Stimulated activated CD4-positive, alpha-beta T cell treated with anti-CD3 and anti-CD28 coated beads, Interleukin-1b, Interleukin-23, amount 100 ng/mL, for 48 hours (primary cell): ENCODE measurements around the gene HADH.
"Not testable (repeated sequence)": the region's sequence is repeated elsewhere in the genome, so short reads cannot be mapped to it uniquely, and the experiment has no call there.

Source experiments
- DNase-seq: peaks from one replicate; pipeline ENCODE4 v3.0.0-alpha.2; 2020

The HADH gene

GRCh38 chr4:107996949-107997788 is 7.5 kb downstream of the HADH start:
- DNase-seq, result no peak

DNA sequence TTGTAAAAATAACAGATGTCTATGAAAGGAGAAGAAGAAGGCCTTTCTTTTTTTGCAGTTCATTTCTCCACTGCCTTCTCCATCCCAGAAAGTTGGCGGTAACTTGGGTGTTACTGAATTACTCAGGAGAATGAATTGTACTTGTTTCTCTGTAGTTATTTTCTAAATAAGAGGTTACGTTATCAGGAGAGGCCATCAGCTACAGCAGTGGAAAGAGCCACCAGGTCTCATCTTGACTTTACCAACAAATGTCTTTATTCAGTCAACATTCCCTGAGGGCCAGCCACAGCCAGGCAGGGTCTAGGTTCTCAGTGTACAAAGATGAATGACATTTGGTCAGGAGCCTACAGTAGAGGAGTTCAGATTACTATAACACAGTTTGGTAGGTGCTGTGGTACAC is 8.1 kb downstream of the HADH start:
- DNase-seq, result no peak

GRCh38 chr4:107999932-108000539 is 10.3 kb downstream of the HADH start:
- DNase-seq, result no peak

DNA sequence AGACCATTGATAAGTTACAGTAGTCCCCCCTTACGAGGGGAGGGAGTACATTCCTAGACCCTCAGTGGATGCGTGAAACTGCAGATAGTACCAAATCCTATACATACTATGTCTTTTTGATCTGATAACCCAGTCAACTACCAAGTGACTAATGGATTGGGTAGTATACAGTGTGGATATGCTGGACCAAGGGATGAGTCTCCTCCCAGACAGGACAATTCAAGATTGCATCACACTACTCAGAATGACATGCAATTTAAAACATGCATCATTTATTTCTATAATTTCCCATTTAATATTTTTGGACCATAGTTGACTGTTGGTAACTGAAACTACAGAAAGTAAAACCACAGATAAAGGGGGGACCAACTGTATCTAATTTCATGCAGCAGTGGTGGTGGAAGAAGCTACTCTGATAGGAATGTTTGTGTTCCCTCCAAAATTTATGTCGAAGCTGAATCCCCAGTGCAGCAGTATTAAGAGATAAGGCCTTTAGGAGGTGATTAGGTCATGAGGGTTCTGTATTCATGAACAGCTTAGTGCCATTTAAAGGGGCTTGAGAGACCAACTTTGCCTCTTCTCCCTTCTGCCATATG is 11.9 kb downstream of the HADH start:
- no peak for DNase-seq

DNA sequence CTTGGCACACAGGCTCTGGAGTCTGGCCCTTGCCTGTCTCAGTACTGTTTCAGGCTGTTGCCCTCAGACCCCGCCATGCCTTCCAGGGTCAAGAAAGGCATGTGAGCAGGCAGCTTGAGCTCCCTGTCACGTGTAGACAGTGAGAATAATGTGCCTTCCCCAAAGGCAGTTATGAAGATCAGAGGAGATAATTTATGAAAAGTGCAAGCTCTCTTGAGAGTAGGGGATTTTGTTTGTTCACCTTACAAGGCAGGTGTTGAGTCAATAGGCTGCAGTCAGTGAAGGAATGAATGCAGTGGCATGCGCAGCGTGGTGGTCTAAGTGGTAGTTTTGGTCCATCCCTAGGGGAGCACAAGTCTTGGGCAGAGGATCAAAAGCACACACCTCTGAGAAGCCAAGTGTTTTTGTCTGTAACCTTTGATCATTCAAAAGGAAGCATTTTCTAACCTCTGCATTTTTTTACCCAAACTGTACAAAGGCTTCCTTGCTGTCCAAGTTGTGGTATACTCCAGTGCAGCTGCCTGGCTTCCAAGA is 14.4 kb downstream of the HADH start:
- no peak for DNase-seq

DNA sequence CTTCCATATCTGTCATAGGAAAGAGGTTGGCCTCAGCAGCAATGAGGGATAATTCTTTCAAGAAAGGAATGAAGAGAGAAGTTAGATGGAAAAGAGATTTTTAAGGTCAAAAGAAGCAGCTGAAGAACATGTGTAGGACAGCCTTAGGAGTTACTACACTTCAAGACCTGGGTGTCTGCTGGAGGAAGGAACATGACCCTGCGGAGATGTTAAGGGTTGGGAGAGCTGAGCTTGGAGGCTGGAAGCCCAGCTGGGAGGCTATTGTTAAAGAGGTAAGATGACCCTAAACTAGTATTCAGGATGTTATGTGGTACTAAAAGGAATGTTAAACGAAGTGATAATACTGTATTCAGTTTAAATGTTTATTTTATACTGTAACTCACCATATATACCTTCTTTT is 15.0 kb downstream of the HADH start:
- no peak for DNase-seq

DNA sequence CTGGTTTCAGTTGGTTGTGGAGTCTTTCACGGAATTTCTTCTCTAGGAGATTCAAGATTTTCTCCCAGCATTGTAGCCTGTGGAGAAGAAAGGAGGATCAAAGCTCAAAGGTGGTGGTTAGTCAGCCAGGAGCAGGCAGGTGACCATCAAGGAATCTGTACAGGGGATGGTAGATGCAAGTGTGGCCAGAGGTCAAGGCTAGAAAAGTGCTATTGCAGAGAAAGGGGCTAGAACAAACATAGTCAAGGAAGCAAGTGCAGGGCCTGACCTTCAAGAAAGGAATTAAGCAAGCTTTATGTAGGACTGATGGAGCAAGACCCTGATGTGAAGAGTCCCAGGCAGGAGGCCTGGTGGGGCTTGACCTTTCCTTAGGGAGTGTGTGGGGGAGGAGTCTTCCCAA is 16.1 kb downstream of the HADH start:
- no peak for DNase-seq

- no peak for DNase-seq
Observed at GRCh38 chr4:108006361-108006760, 16.7 kb downstream of the HADH start.

DNA sequence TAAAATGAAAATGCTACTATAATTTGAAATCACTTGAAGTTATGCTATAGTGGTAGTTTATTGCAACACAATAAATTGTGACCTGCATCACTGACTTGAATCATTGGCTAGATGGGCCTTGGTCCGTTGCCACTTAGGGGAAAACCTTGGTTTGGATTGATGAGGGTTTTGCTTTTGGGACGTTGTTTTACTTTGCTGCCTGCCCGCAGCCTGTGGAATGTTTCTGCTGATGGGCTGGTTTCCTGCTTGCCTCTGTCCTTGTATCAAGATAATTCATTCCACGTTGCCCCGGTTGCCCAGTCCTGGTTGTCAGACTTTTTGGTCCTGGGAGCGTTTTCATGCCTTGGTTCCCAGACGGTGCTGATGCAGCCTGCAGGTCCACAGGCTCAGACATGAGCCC is 18.3 kb downstream of the HADH start:
- no peak for DNase-seq

DNA sequence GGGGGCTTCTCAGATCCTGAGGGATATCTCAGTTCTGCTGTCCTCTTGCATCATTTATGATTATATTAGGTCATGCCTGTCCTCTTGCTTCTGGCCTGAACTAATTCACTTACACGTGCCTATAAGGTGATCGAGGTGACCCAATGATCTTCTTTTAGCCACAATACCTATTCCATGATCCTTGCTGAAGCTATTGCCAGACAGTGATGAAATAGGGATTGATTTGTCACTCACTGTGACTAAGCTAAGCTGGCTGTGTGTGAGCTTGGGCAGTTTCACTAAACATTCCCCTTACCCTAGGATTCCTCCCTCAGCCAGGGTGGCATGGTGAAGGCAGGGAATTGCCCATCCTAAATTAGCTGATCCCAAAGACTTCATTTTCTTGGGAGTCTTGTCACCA is 19.0 kb downstream of the HADH start:
- DNase-seq, result no peak

DNA sequence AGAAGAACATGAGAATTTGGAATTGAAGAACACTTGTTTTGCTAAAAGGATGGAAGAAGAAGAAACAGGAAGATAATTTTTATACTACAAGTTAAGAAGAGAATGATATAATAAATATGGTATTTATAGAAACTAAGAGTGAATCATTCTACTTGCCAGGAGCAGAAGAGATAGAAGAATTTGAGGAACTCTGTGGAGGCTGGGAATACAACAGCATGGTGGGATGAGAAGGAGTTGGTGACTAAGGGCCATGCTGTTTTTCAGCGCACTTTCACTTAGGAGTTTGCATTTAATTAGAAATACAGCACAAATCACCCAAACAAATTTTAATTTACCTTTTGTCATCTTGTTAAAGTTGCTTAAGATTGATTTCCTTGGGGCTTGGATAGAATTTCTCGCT is 20.5 kb downstream of the HADH start:
- no peak for DNase-seq

GRCh38 chr4:108012382-108012781 is 22.7 kb downstream of the HADH start:
- DNase-seq, result not testable (repeated sequence)

- no peak for DNase-seq
Observed at GRCh38 chr4:108013327-108013726, 23.6 kb downstream of the HADH start.

- DNase-seq, result no peak
Observed at GRCh38 chr4:108013955-108014354, 24.3 kb downstream of the HADH start.

- DNase-seq, result peak; percentile 83
Observed at GRCh38 chr4:108018040-108018883, 28.6 kb downstream of the HADH start.

DNA sequence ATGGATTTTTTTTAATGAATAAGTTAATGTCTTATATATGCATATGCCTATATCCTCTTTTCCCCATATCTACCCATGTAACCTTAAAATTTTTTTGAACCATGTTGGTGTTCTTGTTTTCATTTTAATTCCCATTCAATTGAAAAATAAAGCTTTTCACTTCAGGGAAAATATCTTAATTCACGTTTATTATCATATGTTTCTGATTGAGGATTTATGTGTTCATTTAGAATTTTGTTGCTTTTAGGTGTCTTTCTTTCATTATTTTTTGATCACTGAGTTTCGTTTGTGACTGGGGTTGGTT is 29.1 kb downstream of the HADH start:
- DNase-seq, result no peak

- DNase-seq, result no peak
Observed at GRCh38 chr4:108024085-108024877, 34.6 kb downstream of the HADH start.

DNA sequence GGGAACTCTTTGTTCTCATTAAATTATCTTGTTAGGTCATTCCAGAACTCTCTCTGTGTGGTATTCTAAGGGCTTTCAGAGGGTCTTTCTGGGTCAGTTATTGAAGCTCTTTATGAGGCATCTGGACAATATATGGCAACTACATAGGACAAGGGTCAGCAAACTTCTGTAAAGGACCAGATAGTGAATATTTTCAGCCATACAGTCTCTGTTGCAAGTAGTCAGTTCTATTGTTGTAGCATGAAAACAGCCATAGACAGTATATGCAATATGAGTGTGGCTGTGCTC is 35.1 kb downstream of the HADH start:
- no peak for DNase-seq

DNA sequence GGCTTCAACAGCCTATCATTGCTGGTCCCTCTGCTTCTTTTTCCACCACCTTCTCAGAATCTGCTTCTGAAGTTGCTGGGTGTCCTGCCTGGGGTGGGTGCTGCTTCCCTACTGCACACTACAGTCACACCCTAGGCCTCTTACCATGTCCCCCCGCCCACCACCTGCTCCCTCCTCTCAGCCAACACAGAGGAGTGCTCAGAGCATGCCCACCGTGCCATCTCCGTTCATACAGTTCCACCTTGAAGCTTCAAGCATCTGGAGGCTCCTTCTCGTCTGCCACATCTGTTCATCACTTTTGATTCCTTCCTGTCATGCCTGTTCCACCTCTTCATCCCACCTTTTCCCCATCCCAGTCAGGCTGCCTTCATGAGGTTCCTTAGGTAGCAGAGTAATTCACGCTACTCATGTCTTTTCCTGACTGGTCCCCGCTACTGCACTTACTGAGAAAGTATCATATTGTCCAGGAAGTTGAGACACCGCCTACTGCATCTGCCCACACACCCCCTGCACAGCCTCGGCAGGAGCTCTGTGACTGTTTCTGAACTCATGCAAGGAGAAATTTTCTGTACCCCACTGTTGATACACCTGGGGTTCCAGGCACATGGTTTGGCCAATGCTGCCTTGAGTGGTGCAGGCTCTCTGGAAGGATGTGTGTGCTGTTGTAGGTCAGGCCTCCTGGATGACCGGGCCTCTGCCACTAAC is 39.5 kb downstream of the HADH start:
- DNase-seq, result peak; percentile 50

GRCh38 chr4:108029731-108030130 is 40.0 kb downstream of the HADH start:
- no peak for DNase-seq

- DNase-seq, result peak; percentile 80
Observed at GRCh38 chr4:108030332-108030731, 40.6 kb downstream of the HADH start.
